Endothelial cell of umbilical vein (primary cell): Measurements from ENCODE around the gene RALGPS1. TPM values are rescaled to one million over a fixed set of nuclear protein-coding genes. Genes with fewer than 3 reads are reported as not detected.
A peak's percentile ranks its signal among the peaks of the same experiment; 100 is the strongest.

ENCODE experiments used
- BruUV-seq: library from RNA; stranded (reverse); fragments of 400-500 nt; replicated peaks from 2 replicates; lab custom pipeline; 2021; lab: Mats Ljungman, UMichigan
- CTCF ChIA-PET: fragments of 300-600, 350-600 bp; sonication (Branson Sonifier 250); formaldehyde crosslinking; loops from one replicate; lab custom pipeline; 2021; ENCODE audit warnings: antibody characterized with exemption, inconsistent platforms; lab: Charles Lee
- POLR2A ChIA-PET: fragments of 300-600, 350-600 bp; sonication (Branson Sonifier 250); formaldehyde crosslinking; loops from one replicate; lab custom pipeline; 2021; ENCODE audit warnings: antibody characterized with exemption, inconsistent platforms; lab: Charles Lee
- DNase-seq: peaks from one replicate; pipeline ENCODE4 v3.0.0-alpha.2; 2011; ENCODE audit warnings: low read depth, low spot score
- FAIRE-seq: peaks from 2 replicates; lab custom pipeline; 2011; peaks lifted over from hg19 to GRCh38; lab: Jason Lieb, UNC
- H2AFZ ChIP-seq: 2 replicates; pipeline ENCODE4 v1.6.0; 2012; ENCODE audit warnings: low read depth, low read length, control low read depth, inconsistent platforms
- H3K27ac ChIP-seq: 2 replicates; pipeline ENCODE4 v1.5.1; 2011; ENCODE audit warnings: low read depth, mild to moderate bottlenecking, control low read depth, low read length, moderate library complexity; ENCODE audit not compliant: insufficient read depth
- H3K27me3 ChIP-seq, 2 experiments: 2 replicates each; pipeline versions ENCODE4 v1.6.0 to v1.6.1; 2011; ENCODE audit warnings: low read length in 2 of 2, mixed read lengths in 1 of 2; ENCODE audit not compliant: control insufficient read depth in 2 of 2, insufficient read depth in 2 of 2
- H3K36me3 ChIP-seq, 2 experiments: 2 replicates in 1 of 2; 3 replicates in 1 of 2; pipeline ENCODE4 v1.5.1; 2011; ENCODE audit warnings: low read length in 2 of 2, mild to moderate bottlenecking in 1 of 2, moderate library complexity in 1 of 2; ENCODE audit not compliant: control insufficient read depth in 2 of 2, insufficient read depth in 2 of 2; ENCODE audit errors: extremely low read depth in 1 of 2
- H3K4me1 ChIP-seq: 3 replicates; pipeline ENCODE4 v1.5.1; 2011; ENCODE audit warnings: mild to moderate bottlenecking, low read length; ENCODE audit not compliant: control insufficient read depth, insufficient read depth; ENCODE audit errors: extremely low read depth
- H3K4me2 ChIP-seq: 2 replicates; pipeline ENCODE4 v1.6.1; 2011; ENCODE audit warnings: low read length, control low read depth, mixed read lengths; ENCODE audit not compliant: insufficient read depth
- H3K4me3 ChIP-seq, 3 experiments: fragments of 200-600 bp in 1 of 3; sonication (generic), shearing (Covaris generic) in 1 of 3; replicated peaks in 1 of 3; 2 replicates each; pipeline ENCODE4 v1.5.1; 2011 to 2016; ENCODE audit warnings: control low read depth in 3 of 3, low read length in 3 of 3, mild to moderate bottlenecking in 2 of 3, inconsistent platforms in 1 of 3, low read depth in 1 of 3, moderate library complexity in 1 of 3; ENCODE audit not compliant: insufficient read depth in 1 of 3
- H3K79me2 ChIP-seq: 2 replicates; pipeline ENCODE4 v1.6.0; 2012; ENCODE audit warnings: low read length, inconsistent platforms; ENCODE audit not compliant: control insufficient read depth, insufficient read depth
- H3K9ac ChIP-seq: replicated peaks from 2 replicates; pipeline ENCODE3; 2011; ENCODE audit warnings: low read length, control low read depth; ENCODE audit not compliant: insufficient read depth; ENCODE audit errors: extremely low read depth
- H3K9me1 ChIP-seq: replicated peaks from 3 replicates; pipeline ENCODE4 v1.6.0; 2011; ENCODE audit warnings: mild to moderate bottlenecking, low read length; ENCODE audit not compliant: control insufficient read depth, insufficient read depth; ENCODE audit errors: extremely low read depth
- H3K9me3 ChIP-seq: replicated peaks from 2 replicates; pipeline ENCODE4 v1.5.1; 2012; ENCODE audit warnings: low read length, inconsistent platforms; ENCODE audit not compliant: control insufficient read depth, insufficient read depth
- H4K20me1 ChIP-seq: replicated peaks from 2 replicates; pipeline ENCODE3; 2011; ENCODE audit warnings: mild to moderate bottlenecking, low read length; ENCODE audit not compliant: control insufficient read depth, insufficient read depth; ENCODE audit errors: extremely low read depth
- EZH2 ChIP-seq: IDR thresholded peaks from 2 replicates; pipeline ENCODE4 v1.6.1; 2012; ENCODE audit warnings: borderline replicate concordance, low read depth, mild to moderate bottlenecking, moderate library complexity, low read length, inconsistent platforms; ENCODE audit not compliant: severe bottlenecking
- FOS ChIP-seq: IDR thresholded peaks from 2 replicates; pipeline ENCODE4 v1.6.1; 2011; ENCODE audit warnings: mild to moderate bottlenecking, low read length, moderate library complexity, borderline replicate concordance; ENCODE audit not compliant: insufficient read depth
- GATA2 ChIP-seq: IDR thresholded peaks from 2 replicates; pipeline ENCODE4 v1.7.0; 2011; ENCODE audit warnings: low read depth, mild to moderate bottlenecking, moderate library complexity, mixed read lengths, low read length; ENCODE audit not compliant: insufficient read length, insufficient read depth
- JUN ChIP-seq: IDR thresholded peaks from 2 replicates; pipeline ENCODE4 v1.6.1; 2011; ENCODE audit warnings: borderline replicate concordance, low read depth; ENCODE audit not compliant: insufficient read length, insufficient read depth
- MYC ChIP-seq: IDR thresholded peaks from one replicate; pipeline ENCODE4 v1.6.1; 2011; ENCODE audit warnings: mild to moderate bottlenecking, low read depth, low read length
- POLR2A ChIP-seq: IDR thresholded peaks from 2 replicates; pipeline ENCODE4 v1.6.1; 2012; ENCODE audit warnings: low read depth, mild to moderate bottlenecking, control low read depth, low read length
- POLR2AphosphoS5 ChIP-seq: IDR thresholded peaks from 2 replicates; pipeline ENCODE4 v1.6.1; 2012; ENCODE audit warnings: low read depth, mild to moderate bottlenecking, control low read depth, low read length, moderate library complexity; ENCODE audit not compliant: insufficient read depth
- dilution Hi-C: fragments of 300-500 bp; cut with MboI; formaldehyde crosslinking; loops from one replicate; pipeline ENCODE4 v1.15.0; 2019; ENCODE audit warnings: low sequenced_read_pairs; ENCODE audit not compliant: extremely low pct_ligation_motif_present
- intact Hi-C: fragments of 100-400 bp; cut with micrococcal nuclease; formaldehyde crosslinking; loops from one replicate; pipeline ENCODE4 v1.10.0; 2022
- polyA plus RNA-seq, 4 experiments: library from polyadenylated mRNA; depleted of rRNA in 3 of 4; stranded (reverse) in 3 of 4; unstranded in 1 of 4; fragments of >200 nt; gene quantifications; 2 replicates each; pipeline versions ENCODE4 v1.2.1 to v1.2.3, GENCODE V29; 2011 to 2012; ENCODE audit warnings: missing spikeins in 1 of 4
- total RNA-seq: library from RNA; stranded (reverse); gene quantifications from 2 replicates; pipeline ENCODE4 v1.2.3, GENCODE V29; 2021
- TF ChIP-seq, protein P1 (sequence below), 2 donors: IDR thresholded peaks; 1 replicate in 1 of 2; 2 replicates in 1 of 2; pipeline ENCODE4 v1.5.1; 2011; ENCODE audit warnings: low read length in 2 of 2, mild to moderate bottlenecking in 2 of 2, moderate library complexity in 2 of 2, control low read depth in 1 of 2, inconsistent platforms in 1 of 2, low read depth in 1 of 2; ENCODE audit not compliant: insufficient read depth in 1 of 2; ENCODE audit errors: extremely low read depth in 1 of 2
- TF ChIP-seq, protein P2 (sequence below): IDR thresholded peaks from 2 replicates; pipeline ENCODE4 v1.6.1; 2011; ENCODE audit not compliant: insufficient read depth, insufficient read length

Gene RALGPS1
- total and polyA plus RNA-seq, 2 donors (not counting 3 experiments of a cell fraction or from before 2014, with no cell fraction given): 3.8 to 5.5 TPM

DNA sequence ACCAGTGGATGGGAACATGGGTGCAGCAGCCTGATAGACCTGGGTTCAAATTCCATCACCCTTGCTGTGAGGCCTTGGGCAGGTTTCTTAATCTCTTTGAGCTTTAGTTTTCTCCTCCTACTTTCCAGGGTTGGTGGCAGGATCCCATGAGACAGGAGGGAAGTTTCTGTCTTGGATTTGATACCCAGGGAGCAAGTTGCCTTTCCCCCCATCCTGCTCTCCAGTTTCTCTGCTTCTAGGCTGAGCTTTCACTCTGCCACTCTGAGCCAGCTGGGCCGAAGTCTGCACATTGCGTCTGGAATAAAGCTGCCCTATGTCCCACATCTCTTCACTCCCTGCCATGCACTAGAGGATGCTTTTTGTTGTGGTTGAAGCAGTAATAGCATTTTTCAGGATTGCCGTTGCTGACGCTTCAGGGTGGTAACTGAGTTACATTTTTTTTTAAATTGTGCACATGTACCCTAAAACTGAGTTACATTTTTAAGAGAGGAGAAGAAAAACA is 248.3 kb downstream of the RALGPS1 start:
- POLR2A ChIA-PET: no interaction called here
- H3K36me3 ChIP-seq: no peaks in the 10 kb centered on the region
- H2AFZ ChIP-seq: peak overlapping the region; percentile 33
- dilution Hi-C loops: no loop called here
- CTCF ChIA-PET: interaction anchor here (0.8 to 2.8 kb wide), 14 partner anchors 8 to 222 kb away, joined by 3 to 11 read pairs (median 5); partner anchors contain the start of gene ANGPTL2
- no peak overlapping the region for H3K9ac ChIP-seq
- peak overlapping the region; percentile 68 for H3K27ac ChIP-seq
- no peaks in the 10 kb centered on the region for H3K9me3 ChIP-seq
- peak overlapping the region; percentile 80 for H3K4me2 ChIP-seq
- TF ChIP-seq, protein P1, sequence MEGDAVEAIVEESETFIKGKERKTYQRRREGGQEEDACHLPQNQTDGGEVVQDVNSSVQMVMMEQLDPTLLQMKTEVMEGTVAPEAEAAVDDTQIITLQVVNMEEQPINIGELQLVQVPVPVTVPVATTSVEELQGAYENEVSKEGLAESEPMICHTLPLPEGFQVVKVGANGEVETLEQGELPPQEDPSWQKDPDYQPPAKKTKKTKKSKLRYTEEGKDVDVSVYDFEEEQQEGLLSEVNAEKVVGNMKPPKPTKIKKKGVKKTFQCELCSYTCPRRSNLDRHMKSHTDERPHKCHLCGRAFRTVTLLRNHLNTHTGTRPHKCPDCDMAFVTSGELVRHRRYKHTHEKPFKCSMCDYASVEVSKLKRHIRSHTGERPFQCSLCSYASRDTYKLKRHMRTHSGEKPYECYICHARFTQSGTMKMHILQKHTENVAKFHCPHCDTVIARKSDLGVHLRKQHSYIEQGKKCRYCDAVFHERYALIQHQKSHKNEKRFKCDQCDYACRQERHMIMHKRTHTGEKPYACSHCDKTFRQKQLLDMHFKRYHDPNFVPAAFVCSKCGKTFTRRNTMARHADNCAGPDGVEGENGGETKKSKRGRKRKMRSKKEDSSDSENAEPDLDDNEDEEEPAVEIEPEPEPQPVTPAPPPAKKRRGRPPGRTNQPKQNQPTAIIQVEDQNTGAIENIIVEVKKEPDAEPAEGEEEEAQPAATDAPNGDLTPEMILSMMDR (IDR thresholded peaks at IDR 0.05; ENCODE audit: extremely low read depth in 1 of 2, insufficient read depth in 1 of 2, low read depth in 1 of 2, low read length in 2 of 2): no peak
- TF ChIP-seq JUN (no peak), POLR2A (no peak)
- H3K4me3 ChIP-seq: no peak overlapping the region
- DNase-seq: no peak
- peak; percentile 15 for FAIRE-seq
- no peaks in the 10 kb centered on the region for H4K20me1 ChIP-seq
- no peaks in the 10 kb centered on the region for H3K27me3 ChIP-seq
- no peaks in the 10 kb centered on the region for H3K9me1 ChIP-seq
- TSS peak; percentile 85 for BruUV-seq
- no peaks in the 10 kb centered on the region for H3K79me2 ChIP-seq
- peaks cover 17% of the 10 kb centered on the region for H3K4me1 ChIP-seq
- intact Hi-C loops: loop anchor here (1.0 kb wide), 3 partner anchors 24 to 114 kb away; partner anchors contain the start of gene ANGPTL2

DNA sequence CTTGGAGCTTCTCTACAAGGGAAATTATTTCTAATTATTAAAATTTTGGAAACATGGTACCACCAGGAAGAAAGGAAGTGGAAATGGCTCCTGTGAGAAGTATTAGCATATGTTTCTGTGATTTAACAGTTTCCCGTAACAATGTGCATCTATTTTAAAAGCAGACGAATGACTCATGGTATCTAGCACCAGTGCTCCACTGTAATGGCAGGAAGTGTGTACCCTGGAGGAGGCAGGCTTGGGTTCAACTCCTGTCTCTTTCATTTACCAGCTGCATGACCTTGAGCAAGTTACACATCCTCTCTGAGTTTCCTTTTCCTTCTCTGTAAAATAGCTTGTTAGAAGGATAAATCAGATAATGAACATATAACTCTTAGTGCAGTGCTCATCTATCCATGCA is 248.8 kb downstream of the RALGPS1 start:
- TF ChIP-seq POLR2A (no peak), GATA2 (peak; percentile 73), JUN (peak; percentile 90), EZH2 (no peak), POLR2AphosphoS5 (peak; percentile 85), FOS (peak; percentile 97), MYC (peak; percentile 58)
- TF ChIP-seq, protein P1 (IDR thresholded peaks at IDR 0.05; ENCODE audit: extremely low read depth in 1 of 2, insufficient read depth in 1 of 2, low read depth in 1 of 2, low read length in 2 of 2): no peak
- TF ChIP-seq, protein P2, sequence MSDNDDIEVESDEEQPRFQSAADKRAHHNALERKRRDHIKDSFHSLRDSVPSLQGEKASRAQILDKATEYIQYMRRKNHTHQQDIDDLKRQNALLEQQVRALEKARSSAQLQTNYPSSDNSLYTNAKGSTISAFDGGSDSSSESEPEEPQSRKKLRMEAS: no peak
- no peak overlapping the region for H3K9ac ChIP-seq
- dilution Hi-C loops (no loop called here), intact Hi-C loops (loop anchor here (1.0 kb wide), 3 partner anchors 24 to 114 kb away; partner anchors contain the start of gene ANGPTL2)
- no TSS peak for BruUV-seq
- FAIRE-seq (peak; percentile 99), DNase-seq (peak; percentile 96)
- no peaks in the 10 kb centered on the region for H3K27me3 ChIP-seq
- H3K4me1 ChIP-seq: peaks cover 17% of the 10 kb centered on the region
- H3K4me2 ChIP-seq: peak overlapping the region; percentile 80
- H3K36me3 ChIP-seq: no peaks in the 10 kb centered on the region
- H3K79me2 ChIP-seq: no peaks in the 10 kb centered on the region
- H4K20me1 ChIP-seq: no peaks in the 10 kb centered on the region
- H3K27ac ChIP-seq: peak overlapping the region; percentile 68
- H3K9me1 ChIP-seq: no peaks in the 10 kb centered on the region
- CTCF ChIA-PET: interaction anchor here (0.8 to 2.8 kb wide), 14 partner anchors 9 to 223 kb away, joined by 3 to 11 read pairs (median 5); partner anchors contain the start of gene ANGPTL2
- POLR2A ChIA-PET: interaction anchor here (0.5 kb wide), 1 partner anchor 110 kb away, joined by 3 read pairs; no protein-coding TSS in a partner anchor
- no peaks in the 10 kb centered on the region for H3K9me3 ChIP-seq
- H3K4me3 ChIP-seq: no peak overlapping the region
- H2AFZ ChIP-seq: peak overlapping the region; percentile 33
